ENCODE measurements around the gene ALDH1B1. TPM values are rescaled to one million over a fixed set of nuclear protein-coding genes. Genes with fewer than 3 reads are reported as not detected.

Gene ALDH1B1
- total and polyA plus RNA-seq, 7 donors: 24.9 to 120 (median 46.9) TPM

DNA sequence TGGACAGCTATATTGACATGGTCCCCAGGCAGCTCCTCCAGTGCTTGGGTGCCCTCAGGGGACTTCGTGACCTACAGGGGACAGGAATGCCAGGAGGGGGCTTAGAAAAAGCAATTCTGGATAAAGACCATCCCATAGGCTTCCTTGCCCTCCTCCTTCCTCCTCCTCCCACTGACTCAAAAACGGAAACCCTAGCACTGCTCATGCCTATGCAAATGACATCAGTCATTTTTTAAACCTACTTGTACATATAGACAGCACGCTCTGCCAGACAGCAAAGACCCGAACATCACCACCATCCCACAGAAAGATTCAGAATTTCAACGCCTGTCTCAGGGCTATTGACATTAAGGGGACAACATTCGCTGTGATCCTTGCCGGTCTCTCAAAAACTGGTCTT, 20.8 kb downstream of the ALDH1B1 start:
- no peak for ATAC-seq
- no peak overlapping the region for H3K27ac ChIP-seq
- peaks cover 0 to 11% (median 0%) of the 10 kb centered on the region in 3 donors for H3K27me3 ChIP-seq (ENCODE audit: insufficient read depth in 3 of 3, low read length in 2 of 3)
- H3K4me3 ChIP-seq: no peak overlapping the region
- TF ChIP-seq, protein P1, sequence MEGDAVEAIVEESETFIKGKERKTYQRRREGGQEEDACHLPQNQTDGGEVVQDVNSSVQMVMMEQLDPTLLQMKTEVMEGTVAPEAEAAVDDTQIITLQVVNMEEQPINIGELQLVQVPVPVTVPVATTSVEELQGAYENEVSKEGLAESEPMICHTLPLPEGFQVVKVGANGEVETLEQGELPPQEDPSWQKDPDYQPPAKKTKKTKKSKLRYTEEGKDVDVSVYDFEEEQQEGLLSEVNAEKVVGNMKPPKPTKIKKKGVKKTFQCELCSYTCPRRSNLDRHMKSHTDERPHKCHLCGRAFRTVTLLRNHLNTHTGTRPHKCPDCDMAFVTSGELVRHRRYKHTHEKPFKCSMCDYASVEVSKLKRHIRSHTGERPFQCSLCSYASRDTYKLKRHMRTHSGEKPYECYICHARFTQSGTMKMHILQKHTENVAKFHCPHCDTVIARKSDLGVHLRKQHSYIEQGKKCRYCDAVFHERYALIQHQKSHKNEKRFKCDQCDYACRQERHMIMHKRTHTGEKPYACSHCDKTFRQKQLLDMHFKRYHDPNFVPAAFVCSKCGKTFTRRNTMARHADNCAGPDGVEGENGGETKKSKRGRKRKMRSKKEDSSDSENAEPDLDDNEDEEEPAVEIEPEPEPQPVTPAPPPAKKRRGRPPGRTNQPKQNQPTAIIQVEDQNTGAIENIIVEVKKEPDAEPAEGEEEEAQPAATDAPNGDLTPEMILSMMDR (IDR thresholded peaks at IDR 0.05): no peak
- H3K4me1 ChIP-seq: no peaks in the 10 kb centered on the region
- no peaks in the 10 kb centered on the region for H3K9me3 ChIP-seq
- no peaks in the 10 kb centered on the region for H3K36me3 ChIP-seq (ENCODE audit: insufficient read depth in 1 of 2, low read depth in 1 of 2)
- no peak for DNase-seq
- intact Hi-C loops (cut with DNase I): loop anchor here in 1 of 2 donors (10.0 kb wide), 1 partner anchor 52 kb away; no protein-coding TSS in a partner anchor
- WGBS, 3 donors: 76 to 88% (median 78%) methylated on average over 7 of the region's 7 CpGs

DNA sequence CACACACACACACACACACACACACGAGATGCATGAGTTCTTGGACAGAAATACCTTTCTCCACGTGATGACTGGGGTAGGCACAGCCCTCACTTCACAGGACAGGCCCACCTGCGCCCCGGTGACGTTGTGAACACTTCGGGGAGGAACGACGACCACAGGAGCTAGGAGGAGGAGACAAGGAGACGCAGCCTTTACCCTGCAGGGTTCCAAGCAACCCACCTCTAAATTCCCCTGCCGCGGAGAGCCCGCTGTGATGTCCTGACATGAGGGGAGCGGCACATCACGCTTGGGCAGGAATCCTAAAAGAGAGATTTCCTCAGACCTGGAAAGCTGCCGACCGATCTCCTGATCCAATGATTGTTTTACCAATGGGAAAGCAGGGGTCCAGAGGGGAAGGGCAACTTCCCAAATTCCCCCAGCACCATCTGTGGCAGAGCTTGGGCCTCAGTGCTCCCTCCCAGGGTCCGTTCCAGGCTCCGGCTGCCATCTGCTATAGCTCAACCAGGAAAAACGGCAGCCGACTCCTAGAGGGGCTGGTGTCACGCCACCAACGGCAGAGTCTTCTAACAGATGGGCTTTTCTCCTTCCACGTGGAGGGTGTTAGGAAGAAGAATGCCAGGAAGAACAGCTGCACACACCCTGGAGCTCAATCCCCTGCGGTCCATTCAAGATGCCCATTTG, 21.7 kb downstream of the ALDH1B1 start:
- peak in 1 of 4 donors; percentile 27 for ATAC-seq
- H3K9me3 ChIP-seq: no peaks in the 10 kb centered on the region
- TF ChIP-seq, protein P1 (IDR thresholded peaks at IDR 0.05): no peak
- H3K4me1 ChIP-seq: no peaks in the 10 kb centered on the region
- peaks cover 0 to 11% (median 0%) of the 10 kb centered on the region in 3 donors for H3K27me3 ChIP-seq (ENCODE audit: insufficient read depth in 3 of 3, low read length in 2 of 3)
- H3K36me3 ChIP-seq (ENCODE audit: insufficient read depth in 1 of 2, low read depth in 1 of 2): no peaks in the 10 kb centered on the region
- intact Hi-C loops (cut with DNase I): loop anchor here in 1 of 2 donors (10.0 kb wide), 1 partner anchor 51 kb away; no protein-coding TSS in a partner anchor
- no peak overlapping the region for H3K4me3 ChIP-seq
- DNase-seq: no peak
- H3K27ac ChIP-seq: no peak overlapping the region
- WGBS, 3 donors: 23 to 38% (median 32%) methylated on average over 24 of the region's 24 CpGs

DNA sequence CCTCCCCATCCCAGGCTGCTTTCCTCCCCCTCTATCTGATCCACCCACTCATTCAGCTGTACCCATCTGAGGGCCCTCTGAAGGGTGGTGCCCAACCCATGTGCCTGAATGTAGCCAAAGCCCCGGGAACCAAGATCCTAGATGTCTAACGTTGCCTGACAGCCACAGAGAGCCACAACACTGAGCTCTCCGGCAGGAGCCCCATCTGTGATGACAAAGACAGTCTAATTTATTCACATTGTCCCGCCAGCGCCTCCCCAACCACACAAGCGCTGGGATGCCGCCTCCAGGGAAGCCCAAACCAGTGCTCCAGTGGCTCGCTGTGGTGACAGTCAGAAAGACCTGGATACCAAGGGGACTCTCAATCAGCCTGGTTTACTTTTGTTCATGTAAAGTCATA, 23.4 kb downstream of the ALDH1B1 start:
- no peak overlapping the region for H3K27ac ChIP-seq
- no peaks in the 10 kb centered on the region for H3K9me3 ChIP-seq
- ATAC-seq (no peak), DNase-seq (no peak)
- H3K27me3 ChIP-seq (ENCODE audit: insufficient read depth in 3 of 3, low read length in 2 of 3): peaks cover 0 to 11% (median 0%) of the 10 kb centered on the region in 3 donors
- no peaks in the 10 kb centered on the region for H3K4me1 ChIP-seq
- intact Hi-C loops (cut with DNase I): loop anchor here in 1 of 2 donors (10.0 kb wide), 1 partner anchor 49 kb away; no protein-coding TSS in a partner anchor
- H3K4me3 ChIP-seq: no peak overlapping the region
- no peaks in the 10 kb centered on the region for H3K36me3 ChIP-seq (ENCODE audit: insufficient read depth in 1 of 2, low read depth in 1 of 2)
- TF ChIP-seq, protein P1 (IDR thresholded peaks at IDR 0.05): no peak
- 84 to 89% (median 88%) methylated on average over 8 of the region's 8 CpGs for WGBS, 3 donors

DNA sequence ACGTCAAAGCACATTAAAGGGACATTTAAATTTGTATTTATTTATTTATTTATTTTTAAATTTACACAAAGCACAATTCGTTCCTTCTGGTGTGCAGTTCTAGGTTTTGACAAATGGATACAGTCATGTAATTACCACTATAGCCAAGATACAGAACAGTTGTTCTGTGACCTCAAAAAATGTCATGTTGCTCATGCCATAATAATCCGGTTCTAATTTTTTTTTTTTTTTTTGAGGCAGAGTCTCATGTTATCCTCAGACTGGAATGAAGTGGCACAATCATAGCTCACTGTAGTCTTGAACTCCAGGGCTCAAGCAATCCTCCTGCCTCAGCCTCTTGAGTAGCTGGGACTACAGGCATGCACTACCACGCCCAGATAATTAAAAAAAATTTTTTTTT, 24.0 kb downstream of the ALDH1B1 start:
- H3K27ac ChIP-seq: no peak overlapping the region
- peaks cover 0 to 11% (median 0%) of the 10 kb centered on the region in 3 donors for H3K27me3 ChIP-seq (ENCODE audit: insufficient read depth in 3 of 3, low read length in 2 of 3)
- no peaks in the 10 kb centered on the region for H3K4me1 ChIP-seq
- no peaks in the 10 kb centered on the region for H3K36me3 ChIP-seq (ENCODE audit: insufficient read depth in 1 of 2, low read depth in 1 of 2)
- H3K9me3 ChIP-seq: no peaks in the 10 kb centered on the region
- DNase-seq (no peak), ATAC-seq (no peak)
- WGBS, 3 donors: 48 to 65% (median 51%) methylated on average over 4 of the region's 4 CpGs
- no peak overlapping the region for H3K4me3 ChIP-seq
- TF ChIP-seq, protein P1 (IDR thresholded peaks at IDR 0.05): no peak
- intact Hi-C loops (cut with DNase I): loop anchor here in 1 of 2 donors (10.0 kb wide), 1 partner anchor 48 kb away; no protein-coding TSS in a partner anchor
